ENCODE data around the gene TMSB4X.

DNA sequence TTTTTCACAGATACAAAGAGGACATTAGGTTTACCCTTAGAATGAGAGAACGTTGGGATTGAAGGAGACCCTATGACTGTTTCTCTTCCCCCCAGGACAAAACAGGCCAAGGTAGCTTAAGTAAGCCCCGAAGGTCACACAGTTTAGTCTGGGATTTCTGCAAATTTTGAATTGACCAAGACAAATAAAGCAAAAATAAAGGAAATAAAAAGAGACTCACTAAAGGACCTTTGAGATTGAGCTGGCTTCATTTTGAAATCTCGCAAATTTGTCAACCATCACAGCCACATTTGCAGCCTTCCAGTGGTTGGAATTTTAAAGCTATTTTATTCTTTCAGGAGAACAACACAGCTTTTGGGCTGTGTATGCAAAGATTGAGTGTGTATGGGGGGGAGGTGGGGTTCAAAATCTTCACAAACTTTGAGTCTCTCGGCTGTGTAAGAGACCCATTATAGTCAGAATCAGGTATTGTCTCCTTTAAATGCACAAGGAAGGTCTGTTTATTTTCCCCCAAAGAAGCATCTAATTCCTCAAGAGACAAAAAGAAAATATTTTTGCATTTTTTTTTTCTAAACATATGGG is 4.2 kb downstream of the TMSB4X start:
- TF ChIP-seq, protein P1, sequence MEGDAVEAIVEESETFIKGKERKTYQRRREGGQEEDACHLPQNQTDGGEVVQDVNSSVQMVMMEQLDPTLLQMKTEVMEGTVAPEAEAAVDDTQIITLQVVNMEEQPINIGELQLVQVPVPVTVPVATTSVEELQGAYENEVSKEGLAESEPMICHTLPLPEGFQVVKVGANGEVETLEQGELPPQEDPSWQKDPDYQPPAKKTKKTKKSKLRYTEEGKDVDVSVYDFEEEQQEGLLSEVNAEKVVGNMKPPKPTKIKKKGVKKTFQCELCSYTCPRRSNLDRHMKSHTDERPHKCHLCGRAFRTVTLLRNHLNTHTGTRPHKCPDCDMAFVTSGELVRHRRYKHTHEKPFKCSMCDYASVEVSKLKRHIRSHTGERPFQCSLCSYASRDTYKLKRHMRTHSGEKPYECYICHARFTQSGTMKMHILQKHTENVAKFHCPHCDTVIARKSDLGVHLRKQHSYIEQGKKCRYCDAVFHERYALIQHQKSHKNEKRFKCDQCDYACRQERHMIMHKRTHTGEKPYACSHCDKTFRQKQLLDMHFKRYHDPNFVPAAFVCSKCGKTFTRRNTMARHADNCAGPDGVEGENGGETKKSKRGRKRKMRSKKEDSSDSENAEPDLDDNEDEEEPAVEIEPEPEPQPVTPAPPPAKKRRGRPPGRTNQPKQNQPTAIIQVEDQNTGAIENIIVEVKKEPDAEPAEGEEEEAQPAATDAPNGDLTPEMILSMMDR (IDR thresholded peaks at IDR 0.05; ENCODE audit: extremely low read depth in 1 of 2, insufficient read depth in 1 of 2, low read depth in 1 of 2, low read length in 2 of 2), result no peak
- TF ChIP-seq GATA2 (IDR thresholded peaks at IDR 0.05; ENCODE audit: insufficient read depth, insufficient read length, low read depth, low read length), result no peak
- TF ChIP-seq, protein P2, sequence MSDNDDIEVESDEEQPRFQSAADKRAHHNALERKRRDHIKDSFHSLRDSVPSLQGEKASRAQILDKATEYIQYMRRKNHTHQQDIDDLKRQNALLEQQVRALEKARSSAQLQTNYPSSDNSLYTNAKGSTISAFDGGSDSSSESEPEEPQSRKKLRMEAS (IDR thresholded peaks at IDR 0.05; ENCODE audit: insufficient read depth, insufficient read length), result no peak

Data from endothelial cell of umbilical vein (primary cell).